ENCODE results near the gene GRM4. TPM values are rescaled to one million over a fixed set of nuclear protein-coding genes. Genes with fewer than 3 reads are reported as not detected.

The GRM4 gene
- total RNA-seq, 1 experiment from 2014 or later = 5.6 TPM

- no peak overlapping the region for H4K8ac ChIP-seq (replicated peaks; ENCODE audit: insufficient read length, low read depth, low read length)
- no peaks in the 10 kb centered on the region for H3K79me1 ChIP-seq (ENCODE audit: insufficient read depth, low read depth, low read length, poor library complexity, severe bottlenecking)
- no peak overlapping the region for H3K56ac ChIP-seq (ENCODE audit: insufficient read length, low read depth, low read length)
- H2AFZ ChIP-seq (ENCODE audit: low read length) = no peak overlapping the region
- no peak overlapping the region for H3T11ph ChIP-seq (ENCODE audit: low read length)
- Mint-ChIP-seq H3K27me3 (ENCODE audit: low read depth) (no peaks in the 10 kb centered on the region), H3K36me3 (ENCODE audit: insufficient read depth in 1 of 3, low read depth in 3 of 3) (no peaks in the 10 kb centered on the region), H3K4me1 (peaks cover 0 to 7% of the 10 kb centered on the region in 2 experiments; a peak in 3 of 4 replicates), H3K9me3 (peaks cover 0 to 2% of the 10 kb centered on the region in 2 experiments; a peak in 2 of 5 replicates), H3K27ac (peak overlapping the region in 2 of 3 experiments; percentile 6 to 89; a peak in 2 of 7 replicates), H3K4me3 (no peak overlapping the region)
- DNase-seq = no peak
- no peak overlapping the region for H4K91ac ChIP-seq (ENCODE audit: insufficient read length, low read depth, low read length)
- H2BK5ac ChIP-seq (ENCODE audit: insufficient read length, low read length) = no peak overlapping the region
- no CpG with 5 or more reads among the region's 9 CpGs for WGBS (ENCODE audit: extremely low coverage, insufficient read length, low lambda C conversion rate)
- H3K18ac ChIP-seq (ENCODE audit: insufficient read length, low read depth, low read length) = no peak overlapping the region
- no peak overlapping the region for H2AK5ac ChIP-seq (ENCODE audit: insufficient read length, low read length)
- no peak overlapping the region for H2BK120ac ChIP-seq (ENCODE audit: low read depth, low read length, poor library complexity, severe bottlenecking)
- no peak overlapping the region for H2BK20ac ChIP-seq (ENCODE audit: low read depth, low read length, poor library complexity, severe bottlenecking)
- no peaks in the 10 kb centered on the region for H3K27me3 ChIP-seq (ENCODE audit: insufficient read depth, low read length)
- peaks cover 5% of the 10 kb centered on the region for H4K20me1 ChIP-seq (ENCODE audit: control insufficient read depth, insufficient read depth, insufficient read length)
- no peak overlapping the region for H3K23ac ChIP-seq (ENCODE audit: insufficient read length, low read depth, low read length)
- no peak for TF ChIP-seq CTCF (conservative IDR thresholded peaks at IDR 0.05)
- H3K27ac ChIP-seq (ENCODE audit: insufficient read length, low read depth, low read length) = no peak overlapping the region
- H3K4ac ChIP-seq (ENCODE audit: low read depth, low read length) = no peak overlapping the region
- no peak overlapping the region for H3K4me2 ChIP-seq (ENCODE audit: insufficient read depth, insufficient read length, low read length)
- no peak overlapping the region for H4K5ac ChIP-seq (ENCODE audit: insufficient read length, low read depth, low read length)
- H3K14ac ChIP-seq (ENCODE audit: insufficient read depth, low read length) = no peak overlapping the region
- no peaks in the 10 kb centered on the region for H3K4me1 ChIP-seq (ENCODE audit: insufficient read depth, low read length)
- H2BK15ac ChIP-seq (ENCODE audit: low read depth, low read length) = no peak overlapping the region
- no peak overlapping the region for H3K9ac ChIP-seq (ENCODE audit: extremely low read depth, insufficient read length, low read length)
- H2BK12ac ChIP-seq (ENCODE audit: insufficient read length, low read depth, low read length) = no peak overlapping the region
- H3K9me3 ChIP-seq (ENCODE audit: control insufficient read depth, low read depth, low read length) = no peaks in the 10 kb centered on the region
- no peaks in the 10 kb centered on the region for H3K79me2 ChIP-seq (ENCODE audit: insufficient read depth, low read length)
- no peaks in the 10 kb centered on the region for H3K23me2 ChIP-seq (ENCODE audit: insufficient read length, low read depth, low read length, poor library complexity, severe bottlenecking)
These were observed 37.7 kb downstream of the GRM4 start for GRCh38 chr6:34108176-34108575.

Data from H9 (cell line).